Uterus (tissue), 2 donors: Measurements from ENCODE around the gene INSC.

Source experiments
- POLR2A ChIP-seq, 2 donors: fragments of 450-650 bp; IDR thresholded peaks; one replicate each; pipeline ENCODE4 v1.6.1; 2016; ENCODE audit warnings: antibody characterized with exemption in 2 of 2, mild to moderate bottlenecking in 1 of 2, moderate library complexity in 1 of 2
- TF ChIP-seq, protein P1 (sequence below), 4 experiments: fragments of 200-600 bp in 2 of 4; fragments of 450-650 bp in 2 of 4; sonication (generic) in 2 of 4; IDR thresholded peaks; one replicate each; pipeline ENCODE4 v1.5.1; 2016 to 2019; ENCODE audit warnings: antibody characterized with exemption in 4 of 4, mild to moderate bottlenecking in 2 of 4, moderate library complexity in 1 of 4

DNA sequence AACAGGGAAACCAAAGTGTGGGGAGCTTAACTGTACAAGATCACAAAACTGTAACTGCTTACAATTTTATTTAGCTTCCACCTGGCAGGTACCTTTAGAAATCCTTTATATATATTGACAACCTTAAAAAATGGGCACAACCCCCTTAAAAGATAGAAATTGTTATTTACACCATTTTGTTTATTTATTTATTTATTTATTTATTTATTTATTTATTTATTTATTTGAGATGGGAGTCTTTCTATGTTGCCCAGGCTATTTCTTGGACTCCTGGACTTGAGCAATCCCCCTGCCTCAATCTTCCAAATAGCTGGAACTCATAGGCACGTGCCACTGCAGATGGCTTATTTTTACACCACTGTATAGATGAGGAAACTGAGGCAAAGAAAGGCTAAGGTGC is 74.5 kb downstream of the INSC start:
- TF ChIP-seq, protein P1, sequence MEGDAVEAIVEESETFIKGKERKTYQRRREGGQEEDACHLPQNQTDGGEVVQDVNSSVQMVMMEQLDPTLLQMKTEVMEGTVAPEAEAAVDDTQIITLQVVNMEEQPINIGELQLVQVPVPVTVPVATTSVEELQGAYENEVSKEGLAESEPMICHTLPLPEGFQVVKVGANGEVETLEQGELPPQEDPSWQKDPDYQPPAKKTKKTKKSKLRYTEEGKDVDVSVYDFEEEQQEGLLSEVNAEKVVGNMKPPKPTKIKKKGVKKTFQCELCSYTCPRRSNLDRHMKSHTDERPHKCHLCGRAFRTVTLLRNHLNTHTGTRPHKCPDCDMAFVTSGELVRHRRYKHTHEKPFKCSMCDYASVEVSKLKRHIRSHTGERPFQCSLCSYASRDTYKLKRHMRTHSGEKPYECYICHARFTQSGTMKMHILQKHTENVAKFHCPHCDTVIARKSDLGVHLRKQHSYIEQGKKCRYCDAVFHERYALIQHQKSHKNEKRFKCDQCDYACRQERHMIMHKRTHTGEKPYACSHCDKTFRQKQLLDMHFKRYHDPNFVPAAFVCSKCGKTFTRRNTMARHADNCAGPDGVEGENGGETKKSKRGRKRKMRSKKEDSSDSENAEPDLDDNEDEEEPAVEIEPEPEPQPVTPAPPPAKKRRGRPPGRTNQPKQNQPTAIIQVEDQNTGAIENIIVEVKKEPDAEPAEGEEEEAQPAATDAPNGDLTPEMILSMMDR (IDR thresholded peaks at IDR 0.05) = no peak
- TF ChIP-seq POLR2A (IDR thresholded peaks at IDR 0.05) = no peak
